Measurements from ENCODE around the gene CRIP2.

CRIP2 gene

DNA sequence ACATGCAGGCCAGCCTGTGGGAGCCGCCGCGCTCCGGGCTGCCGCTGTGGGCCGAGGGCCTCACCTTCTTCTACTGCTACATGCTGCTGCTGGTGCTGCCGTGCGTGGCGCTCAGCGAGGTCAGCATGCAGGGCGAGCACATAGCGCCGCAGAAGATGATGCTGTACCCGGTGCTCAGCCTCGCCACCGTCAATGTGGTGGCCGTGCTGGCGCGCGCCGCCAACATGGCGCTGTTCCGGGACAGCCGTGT is 54.6 kb downstream of the CRIP2 start:
- Histone ChIP-seq H3K27me3 (peaks cover 0 to 24% (median 0%) of the 10 kb centered on the region in 11 experiments; a peak in 7 of 22 replicates), H3K4me3 (peak overlapping the region; percentile 60 to 84 (median 72)), H3K9me3 (replicated peaks in 1 of 11) (no peaks in the 10 kb centered on the region), H3K27ac (peak overlapping the region; percentile 28 to 89 (median 85); a peak in 21 of 22 replicates), H3K4me1 (peaks cover 54 to 86% (median 77%) of the 10 kb centered on the region in 10 experiments), H3K36me3 (no peaks in the 10 kb centered on the region), H4K20me1 (peaks cover 0 to 36% (median 7%) of the 10 kb centered on the region in 11 experiments; a peak in 11 of 22 replicates), H3K9ac (peak overlapping the region; percentile 64 to 88 (median 85)), H3K4me2 (peak overlapping the region; percentile 95 to 100 (median 99))
- TF ChIP-seq Cebpa-rat (IDR thresholded peaks at IDR 0.05): no peak
